Measurements from ENCODE around the gene MTRFR. TPM values are rescaled to one million over a fixed set of nuclear protein-coding genes. Genes with fewer than 3 reads are reported as not detected.

Gene MTRFR
- total RNA-seq, 1 experiment from 2014 or later, result 14.8 TPM

GRCh38 chr12:123258593-123258992 is 25.4 kb downstream of the MTRFR start:
- Mint-ChIP-seq H3K36me3 (ENCODE audit: insufficient read depth in 1 of 3, low read depth in 3 of 3) (peaks cover 49 to 97% (median 94%) of the 10 kb centered on the region in 3 experiments), H3K9me3 (peaks cover 0 to 9% of the 10 kb centered on the region in 2 experiments; a peak in 1 of 5 replicates), H3K4me3 (no peak overlapping the region), H3K4me1 (peaks cover 35 to 40% of the 10 kb centered on the region in 2 experiments), H3K27ac (peak overlapping the region in 1 of 3 experiments; percentile 84; a peak in 2 of 7 replicates), H3K27me3 (ENCODE audit: low read depth) (no peaks in the 10 kb centered on the region)
- Histone ChIP-seq H3K56ac (ENCODE audit: insufficient read length, low read depth, low read length) (no peak overlapping the region), H3T11ph (ENCODE audit: low read length) (no peak overlapping the region), H3K79me1 (ENCODE audit: insufficient read depth, low read depth, low read length, poor library complexity, severe bottlenecking) (no peaks in the 10 kb centered on the region), H3K14ac (ENCODE audit: insufficient read depth, low read length) (no peak overlapping the region), H3K79me2 (ENCODE audit: insufficient read depth, low read length) (no peaks in the 10 kb centered on the region), H2BK20ac (ENCODE audit: low read depth, low read length, poor library complexity, severe bottlenecking) (no peak overlapping the region), H4K8ac (replicated peaks; ENCODE audit: insufficient read length, low read depth, low read length) (no peak overlapping the region), H3K27ac (ENCODE audit: insufficient read length, low read depth, low read length) (no peak overlapping the region), H2BK15ac (ENCODE audit: low read depth, low read length) (no peak overlapping the region), H2AFZ (ENCODE audit: low read length) (no peak overlapping the region), H3K23ac (ENCODE audit: insufficient read length, low read depth, low read length) (no peak overlapping the region), H2BK12ac (ENCODE audit: insufficient read length, low read depth, low read length) (no peak overlapping the region), H4K5ac (ENCODE audit: insufficient read length, low read depth, low read length) (no peak overlapping the region), H2AK5ac (ENCODE audit: insufficient read length, low read length) (no peak overlapping the region), H3K9ac (ENCODE audit: extremely low read depth, insufficient read length, low read length) (no peak overlapping the region), H3K27me3 (ENCODE audit: insufficient read depth, low read length) (no peaks in the 10 kb centered on the region), H3K4me1 (ENCODE audit: insufficient read depth, low read length) (peaks cover 2% of the 10 kb centered on the region; the same call in 1 of the 2 replicates), H3K18ac (ENCODE audit: insufficient read length, low read depth, low read length) (no peak overlapping the region), H3K23me2 (ENCODE audit: insufficient read length, low read depth, low read length, poor library complexity, severe bottlenecking) (no peaks in the 10 kb centered on the region), H3K9me3 (ENCODE audit: control insufficient read depth, low read depth, low read length) (no peaks in the 10 kb centered on the region), H2BK5ac (ENCODE audit: insufficient read length, low read length) (no peak overlapping the region), H3K4me2 (ENCODE audit: insufficient read depth, insufficient read length, low read length) (no peak overlapping the region), H4K20me1 (ENCODE audit: control insufficient read depth, insufficient read depth, insufficient read length) (no peaks in the 10 kb centered on the region), H3K4ac (ENCODE audit: low read depth, low read length) (no peak overlapping the region), H4K91ac (ENCODE audit: insufficient read length, low read depth, low read length) (no peak overlapping the region), H2BK120ac (ENCODE audit: low read depth, low read length, poor library complexity, severe bottlenecking) (no peak overlapping the region)
- no CpG with 5 or more reads among the region's 4 CpGs for WGBS (ENCODE audit: extremely low coverage, insufficient read length, low lambda C conversion rate)
- no peak for TF ChIP-seq CTCF (conservative IDR thresholded peaks at IDR 0.05)
- DNase-seq, result no peak
